Measurements from ENCODE around the gene GRIN1. TPM values are rescaled to one million over a fixed set of nuclear protein-coding genes. Genes with fewer than 3 reads are reported as not detected.
A peak's percentile ranks its signal among the peaks of the same experiment; 100 is the strongest.

GRIN1 gene
- total and polyA plus RNA-seq, 2 of the 8 experiments (the other 6 are each of a cell fraction or from before 2014, with no cell fraction given) = 0.48 to 2.1 TPM

GRCh38 chr9:137205126-137206069 is 66.4 kb downstream of the GRIN1 start, which contains the start of the genes NDOR1 and TMEM203:
NDOR1 (plus strand) TSS chr9:137205700; CDS start chr9:137205778, 78 bp downstream.
TMEM203 (minus strand) TSS chr9:137205648; CDS start chr9:137205414, 234 bp downstream.
- Histone ChIP-seq H3K9ac (replicated peaks in 1 of 4; ENCODE audit: extremely low read depth in 1 of 4, low read depth in 3 of 4, low read length in 3 of 4) (peak within 1 kb of the TSS; percentile 84 to 99 (median 89)), H2BK15ac (ENCODE audit: low read length) (no peak within 1 kb of the TSS; the same call in 1 of the 2 replicates), H3K14ac (ENCODE audit: insufficient read length) (no peak within 1 kb of the TSS), H3K79me2 (ENCODE audit: control insufficient read depth in 1 of 2, insufficient read depth in 2 of 2, low read length in 2 of 2) (peaks cover 0 to 46% of the 10 kb centered on the region in 2 experiments; a peak in 3 of 4 replicates), H3K56ac (replicated peaks; ENCODE audit: insufficient read length, low read depth, low read length) (peak within 1 kb of the TSS; percentile 38), H3K36me3 (ENCODE audit: control insufficient read depth in 2 of 4, insufficient read depth in 4 of 4, low read length in 3 of 4) (peaks cover 0 to 4% (median 0%) of the 10 kb centered on the region in 4 experiments; a peak in 1 of 8 replicates), H3K4ac (replicated peaks; ENCODE audit: insufficient read length, low read depth, low read length) (peak within 1 kb of the TSS; percentile 94), H3K23me2 (ENCODE audit: low read depth, low read length) (peaks cover 15% of the 10 kb centered on the region), H3K4me3 (ENCODE audit: extremely low read depth in 1 of 4, insufficient read depth in 2 of 4, low read depth in 3 of 4, low read length in 4 of 4) (peak within 1 kb of the TSS; percentile 78 to 96 (median 89)), H2BK12ac (ENCODE audit: low read depth, low read length) (no peak within 1 kb of the TSS), H3K27me3 (replicated peaks in 1 of 4; ENCODE audit: control insufficient read depth in 3 of 4, extremely low read depth in 1 of 4, insufficient read depth in 3 of 4, low read length in 3 of 4) (no peaks in the 10 kb centered on the region), H3K79me1 (ENCODE audit: low read depth, low read length) (peaks cover 17% of the 10 kb centered on the region), H3K23ac (ENCODE audit: insufficient read length) (no peak within 1 kb of the TSS), H3K4me1 (replicated peaks in 1 of 4; ENCODE audit: control insufficient read depth in 3 of 4, insufficient read depth in 4 of 4, low read length in 3 of 4) (peaks cover 7 to 25% (median 14%) of the 10 kb centered on the region in 4 experiments), H2BK120ac (replicated peaks; ENCODE audit: low read depth, low read length) (no peak within 1 kb of the TSS), H2BK20ac (ENCODE audit: low read length) (no peak within 1 kb of the TSS), H3K27ac (ENCODE audit: low read depth, low read length) (peak within 1 kb of the TSS; percentile 60; the same call in 1 of the 2 replicates), H2AFZ (ENCODE audit: low read length) (no peak within 1 kb of the TSS), H3K4me2 (ENCODE audit: insufficient read depth in 1 of 2, low read depth in 2 of 2, low read length in 2 of 2) (peak within 1 kb of the TSS; percentile 90 to 91), H4K20me1 (replicated peaks in 1 of 2; ENCODE audit: control insufficient read depth in 1 of 2, insufficient read depth in 2 of 2, low read length in 2 of 2) (peaks cover 0 to 12% of the 10 kb centered on the region in 2 experiments), H3K18ac (ENCODE audit: extremely low read depth, low read length) (peak within 1 kb of the TSS; percentile 83), H2AK5ac (ENCODE audit: low read depth, low read length) (no peak within 1 kb of the TSS), H3K9me3 (ENCODE audit: insufficient read depth in 2 of 2, low read depth in 1 of 2, low read length in 1 of 2) (no peaks in the 10 kb centered on the region), H4K8ac (ENCODE audit: extremely low read depth, insufficient read depth, low read length) (peak within 1 kb of the TSS; percentile 97; the same call in 1 of the 2 replicates), H4K91ac (replicated peaks; ENCODE audit: insufficient read length, low read length) (no peak within 1 kb of the TSS), H4K5ac (ENCODE audit: insufficient read length, low read depth, low read length) (no peak within 1 kb of the TSS), H2BK5ac (ENCODE audit: low read depth, low read length) (peak within 1 kb of the TSS; percentile 71)
- WGBS, 2 experiments (ENCODE audit: extremely low coverage in 1 of 2, insufficient coverage in 1 of 2, insufficient read length in 1 of 2, insufficient replicate concordance in 2 of 2, low coverage in 1 of 2, low lambda C conversion rate in 2 of 2, missing lambda C conversion rate in 1 of 2) = 2% methylated on average over 89 of the region's 98 CpGs; no CpG with 5 or more reads in 1 of the 2 experiments
- ChIA-PET CTCF (ENCODE audit: partially characterized antibody) (interaction anchor here (1.0 to 4.9 kb wide), 8 partner anchors 9 to 176 kb away, joined by 3 to 23 read pairs (median 4); partner anchors contain the start of genes ANAPC2 and SSNA1), POLR2A (ENCODE audit: partially characterized antibody) (interaction anchor here (0.9 to 69.9 kb wide), 9 partner anchors 13 to 404 kb away, joined by 3 to 1462 read pairs (median 8); partner anchors contain the start of genes ANAPC2, CYSRT1, NELFB and RNF208)
- DNase-seq (ENCODE audit: low read depth in 1 of 2, low spot score in 2 of 2) (peak in 1 of 2 experiments; percentile 99), FAIRE-seq (no peak)
- TF ChIP-seq POLR2AphosphoS5 (IDR thresholded peaks at IDR 0.05; ENCODE audit: low read depth, low read length) (peak; percentile 91), HDAC2 (IDR thresholded peaks at IDR 0.05; ENCODE audit: borderline replicate concordance in 1 of 2, low read depth in 2 of 2, low read length in 2 of 2) (0 out of 4 replicates have a peak, but pooled peaks of 1 of the 2 experiments have one; percentile 80), GTF2F1 (IDR thresholded peaks at IDR 0.05; ENCODE audit: borderline replicate concordance, low read depth, low read length) (0 out of 2 replicates have a peak, but pooled peaks have one; percentile 46), ATF3 (IDR thresholded peaks at IDR 0.05; ENCODE audit: insufficient read depth, low read depth, low read length) (peak; percentile 86)

Data from H1 (cell line).